HG03095 (cell line): ENCODE data around the gene KRT86.
"Not testable (repeated sequence)": the region's sequence is repeated elsewhere in the genome, so short reads cannot be mapped to it uniquely, and the experiment has no call there.

Source experiments
- ATAC-seq: cut with Tn5 transposase; IDR thresholded peaks from one replicate; pipeline ENCODE4 v1.9.1; 2021; ENCODE audit warnings: moderate library complexity; ENCODE audit not compliant: unreplicated experiment

The KRT86 gene

DNA sequence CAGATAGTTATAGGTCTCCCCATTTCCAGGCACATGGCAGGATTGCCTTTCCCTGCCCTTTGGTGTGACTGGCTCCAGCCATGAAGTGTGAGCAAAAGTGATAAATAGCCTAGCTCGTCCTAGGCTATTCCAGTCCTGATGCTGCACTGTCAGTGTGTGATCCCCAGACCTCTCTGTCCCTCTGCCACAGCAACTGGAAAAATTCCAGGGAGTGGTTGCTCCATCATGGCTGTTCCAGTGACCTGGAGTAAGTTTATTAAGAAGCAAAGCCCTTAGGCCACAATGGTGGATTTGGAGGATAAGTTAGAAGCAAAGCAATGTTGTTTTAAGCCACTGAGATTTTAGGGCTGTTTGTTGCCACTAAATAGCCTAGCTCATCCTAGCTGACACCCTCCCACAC, 56.6 kb downstream of the KRT86 start:
- ATAC-seq: no peak

DNA sequence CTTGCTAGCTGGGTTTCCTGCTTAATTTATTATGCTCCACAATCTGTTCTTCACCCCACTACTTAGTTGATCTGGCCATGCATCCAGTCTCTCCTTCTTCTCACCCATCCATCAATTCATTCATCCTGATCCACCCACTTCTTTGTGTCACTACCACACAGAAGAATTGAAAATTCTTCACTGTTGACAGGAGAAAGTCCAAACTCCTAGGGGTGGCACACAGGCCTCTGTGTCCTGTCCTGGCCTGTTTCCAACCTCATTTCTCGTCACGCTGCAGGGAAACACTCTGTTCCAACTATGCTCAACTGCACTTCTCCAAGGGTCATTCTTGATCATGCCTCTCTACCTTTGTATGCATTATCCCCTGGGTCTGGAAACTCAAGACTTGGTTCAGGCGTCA, 57.4 kb downstream of the KRT86 start:
- ATAC-seq: no peak

DNA sequence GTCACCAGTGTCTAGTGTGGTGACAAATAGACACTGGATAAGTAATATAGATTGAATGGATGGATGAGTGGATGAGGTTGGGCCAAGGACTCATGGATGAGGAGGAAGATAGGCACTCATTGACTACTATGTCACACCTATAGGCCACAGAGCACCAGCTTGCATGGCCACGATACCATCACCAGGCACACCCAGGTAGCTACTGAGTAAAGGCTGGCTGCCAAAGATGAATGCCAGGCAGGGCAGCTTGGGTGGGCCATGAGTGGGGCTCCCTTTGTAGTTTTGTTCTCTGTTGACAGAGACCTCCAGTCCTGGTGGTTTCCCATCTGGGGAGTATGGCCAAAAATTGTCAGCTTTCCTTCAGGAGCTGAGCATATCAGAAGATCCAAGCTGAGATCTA, 57.9 kb downstream of the KRT86 start:
- no peak for ATAC-seq

DNA sequence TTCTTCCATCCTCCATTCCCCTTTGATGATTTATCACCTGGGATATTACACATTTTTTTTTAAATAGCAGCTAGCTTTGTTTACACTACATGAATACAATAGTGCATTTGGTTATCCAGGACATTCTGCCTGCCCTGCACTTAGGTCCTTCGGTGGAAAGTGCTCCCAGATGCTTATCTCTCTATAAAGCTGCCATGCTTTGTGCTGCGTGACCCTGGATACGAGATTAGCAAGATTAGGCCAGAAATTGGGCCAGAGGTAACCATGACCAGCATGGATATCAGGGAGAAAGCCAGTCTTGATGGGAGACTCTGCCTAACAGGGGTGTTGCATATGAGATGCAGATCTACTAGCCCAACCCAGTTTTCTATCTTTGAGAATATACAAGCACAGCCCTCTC, 58.9 kb downstream of the KRT86 start:
- ATAC-seq: no peak

DNA sequence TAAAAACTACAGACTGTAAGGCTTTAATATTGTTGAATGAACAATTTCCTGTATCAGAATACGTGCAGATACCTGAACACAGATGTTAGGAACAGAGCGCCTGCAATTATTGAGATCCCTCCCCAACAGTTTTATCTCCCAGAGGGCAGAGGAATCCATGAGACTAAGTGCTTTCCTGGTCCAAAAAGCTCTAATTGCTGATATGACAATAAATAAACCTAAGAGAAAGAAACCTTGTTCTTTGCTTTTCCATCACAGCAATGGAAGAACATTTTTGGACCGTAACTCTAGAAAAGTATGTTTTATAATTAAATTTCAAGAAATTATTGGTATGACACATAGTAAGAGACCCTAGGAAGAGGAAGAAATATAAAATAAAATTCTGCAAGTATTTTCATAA, 59.7 kb downstream of the KRT86 start:
- ATAC-seq: no peak

DNA sequence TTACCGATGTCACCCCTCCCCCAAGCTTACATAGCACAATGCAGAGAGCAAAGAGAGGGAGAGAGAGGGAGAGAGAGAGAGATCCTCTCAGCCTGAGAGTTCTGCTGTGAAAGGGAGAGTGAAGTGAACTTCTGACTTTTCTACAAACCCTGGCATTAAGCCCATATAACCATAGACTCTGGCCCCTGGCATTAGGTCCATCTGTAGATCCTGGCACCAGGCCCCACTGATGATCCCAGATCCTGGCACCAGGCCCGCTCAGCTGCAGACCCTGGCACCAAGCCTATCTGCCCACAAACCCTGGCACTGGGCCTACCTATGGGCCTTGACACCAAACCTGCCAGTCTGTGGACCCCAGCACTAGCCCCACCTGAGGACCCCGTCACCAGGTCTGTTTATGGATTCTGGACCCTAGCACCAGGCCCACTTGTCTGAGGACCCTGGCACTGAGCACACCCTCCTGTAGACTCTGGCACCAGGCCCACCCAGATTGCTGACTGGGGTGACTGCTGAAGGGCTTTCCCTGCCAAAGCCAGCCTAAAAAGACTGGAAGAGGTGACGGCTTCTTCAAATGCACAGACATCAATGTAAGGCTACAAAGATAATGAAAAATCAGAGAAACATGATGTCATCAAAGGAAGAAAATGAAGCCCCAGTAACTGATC, 61.3 kb downstream of the KRT86 start:
- no peak for ATAC-seq

DNA sequence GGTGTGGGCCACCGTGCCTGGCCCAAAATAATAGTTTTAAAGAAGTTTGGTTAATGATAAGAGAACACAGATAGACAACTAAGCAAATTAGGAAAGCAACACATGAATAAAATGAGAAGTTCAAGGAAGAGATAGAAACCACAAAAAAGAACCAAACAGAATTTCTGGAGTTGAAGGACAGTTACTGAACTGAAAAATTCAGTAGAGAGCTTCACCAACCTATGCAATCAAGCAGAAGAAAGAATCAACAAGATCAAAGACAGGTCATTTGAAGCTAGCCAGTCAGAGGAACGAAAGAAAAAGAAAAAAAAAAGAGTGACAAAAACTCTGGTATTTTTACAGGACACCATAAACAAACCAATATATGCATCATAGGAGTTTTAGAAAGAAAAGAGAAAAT, 62.2 kb downstream of the KRT86 start:
- no peak for ATAC-seq

DNA sequence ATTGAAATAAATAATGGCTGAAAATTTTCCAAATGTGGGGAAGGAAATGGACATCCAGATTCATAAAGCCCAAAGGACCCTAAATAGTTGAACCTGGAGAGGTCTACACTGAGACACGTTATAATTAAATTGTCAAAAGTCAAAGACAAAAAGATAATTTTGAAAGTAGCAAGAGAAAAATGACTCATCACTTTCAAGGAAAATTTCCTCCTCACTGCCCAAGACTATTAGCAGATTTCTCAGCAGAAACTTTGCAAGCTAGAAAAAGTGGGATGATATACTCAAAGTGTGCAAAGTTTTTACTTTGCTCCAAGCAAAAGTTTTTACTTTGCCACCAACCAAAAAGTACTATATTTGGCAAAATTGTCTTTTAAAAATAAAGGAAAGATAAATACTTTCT, 62.6 kb downstream of the KRT86 start:
- ATAC-seq: no peak

DNA sequence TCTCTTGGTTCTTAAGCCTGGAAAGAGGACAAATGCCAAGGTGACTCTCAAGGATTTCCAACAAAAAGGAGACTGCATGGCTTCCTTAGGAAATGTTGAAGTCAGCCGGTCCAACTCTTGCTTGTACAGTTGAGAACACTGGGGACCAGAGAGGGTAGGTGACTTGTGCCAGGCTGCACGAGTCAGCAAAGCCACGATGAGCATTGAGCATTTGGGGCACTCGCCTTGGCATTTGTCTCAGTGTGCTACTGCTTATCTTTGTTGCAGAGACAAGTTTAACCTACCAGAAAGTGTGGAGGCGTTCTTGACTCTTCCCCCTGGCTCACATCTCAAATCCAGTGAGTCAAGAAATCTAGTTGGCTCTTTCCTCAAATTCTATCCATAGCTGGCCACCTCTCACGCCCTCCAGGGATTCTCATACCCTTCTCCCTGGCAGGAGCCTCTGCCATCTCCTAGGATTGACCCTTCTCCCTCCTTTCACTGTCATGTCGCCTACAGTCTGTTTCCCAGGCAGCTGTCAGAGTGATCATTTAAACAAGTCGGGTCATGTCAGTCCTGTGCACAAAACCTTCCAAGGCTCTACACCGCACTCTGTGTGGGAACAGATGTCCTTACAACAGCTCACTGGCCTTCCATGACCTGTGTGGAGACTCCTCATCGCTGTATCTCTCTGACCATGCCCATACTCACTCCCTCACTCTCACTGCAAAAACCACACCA, 64.0 kb downstream of the KRT86 start:
- no peak for ATAC-seq

DNA sequence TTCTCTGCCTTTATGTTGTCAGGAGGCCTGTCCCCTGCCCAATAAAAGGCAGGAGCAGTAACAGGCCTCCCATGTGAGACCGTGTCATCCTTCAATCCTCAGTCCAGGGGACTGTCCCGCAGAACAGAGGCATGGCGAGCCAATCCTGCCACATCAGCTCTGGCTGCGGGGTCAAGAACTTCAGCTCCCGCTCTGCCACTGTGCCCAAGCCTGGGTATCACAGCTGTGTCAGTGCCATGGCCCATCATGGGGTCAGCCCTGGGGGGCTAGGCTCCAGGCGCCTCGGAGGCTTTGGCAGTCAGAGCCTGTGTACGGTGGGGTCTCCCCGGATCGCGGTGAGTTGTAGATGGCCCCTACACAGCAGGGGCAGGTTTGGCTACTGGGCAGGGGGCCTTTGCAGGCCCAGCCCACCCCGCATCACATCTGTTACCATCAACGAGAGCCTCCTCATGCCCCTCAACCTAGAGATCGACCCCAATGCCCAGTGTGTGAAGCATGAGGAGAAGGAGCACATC, 66.7 kb downstream of the KRT86 start:
- no peak for ATAC-seq

DNA sequence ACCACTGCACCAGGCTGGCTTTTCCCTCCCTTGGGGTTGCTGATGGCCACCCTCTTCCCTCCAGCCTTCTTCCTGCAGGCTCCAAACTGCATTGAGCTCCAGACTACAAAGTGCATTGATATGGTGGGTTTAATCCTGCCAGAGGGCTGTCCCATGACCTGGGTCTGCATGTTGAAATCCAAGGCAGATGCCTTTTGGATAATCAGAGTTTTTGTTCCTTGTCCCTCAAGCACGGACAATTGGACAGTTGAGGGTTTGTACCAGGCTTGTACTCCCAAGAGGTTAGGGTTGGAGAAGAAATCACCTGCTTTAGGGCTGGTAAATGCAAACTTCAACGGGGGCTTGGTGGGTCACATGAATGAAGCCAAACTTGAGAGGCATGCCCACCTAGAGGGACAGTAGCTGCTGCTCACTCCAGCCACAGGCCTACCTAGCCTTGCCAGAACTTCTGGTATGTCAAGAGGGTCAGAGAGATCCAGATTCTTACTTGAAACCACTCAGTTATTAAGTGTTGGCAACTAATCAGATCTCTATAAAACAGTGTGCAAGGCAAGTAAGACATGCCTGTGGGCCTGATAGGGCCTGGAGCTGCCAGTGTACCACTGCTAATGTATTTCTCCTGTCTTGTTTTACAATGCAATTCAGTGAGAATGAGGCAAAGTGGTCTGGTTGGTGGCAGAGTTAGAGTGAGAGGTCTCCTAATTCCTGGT, 68.5 kb downstream of the KRT86 start:
- ATAC-seq: no peak

DNA sequence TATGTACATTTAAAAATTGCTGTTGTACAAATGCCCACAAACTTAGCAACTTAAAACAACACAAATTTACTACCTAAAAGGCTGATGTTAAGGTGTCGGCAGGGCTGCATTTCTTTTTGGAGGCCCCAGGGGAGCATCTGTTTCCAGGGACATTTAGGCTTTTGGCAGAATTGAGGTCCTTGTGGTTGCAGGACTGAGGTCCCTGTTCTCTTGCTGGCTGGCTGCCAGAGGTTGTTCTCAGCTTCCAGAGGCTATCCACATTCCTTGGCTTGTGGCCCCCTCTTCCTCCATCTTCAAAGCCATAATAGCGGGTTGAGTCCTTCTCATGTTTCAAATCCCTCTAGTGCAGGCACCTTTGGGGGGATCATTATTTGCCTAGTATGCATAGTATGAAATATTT, 69.1 kb downstream of the KRT86 start:
- ATAC-seq: no peak

DNA sequence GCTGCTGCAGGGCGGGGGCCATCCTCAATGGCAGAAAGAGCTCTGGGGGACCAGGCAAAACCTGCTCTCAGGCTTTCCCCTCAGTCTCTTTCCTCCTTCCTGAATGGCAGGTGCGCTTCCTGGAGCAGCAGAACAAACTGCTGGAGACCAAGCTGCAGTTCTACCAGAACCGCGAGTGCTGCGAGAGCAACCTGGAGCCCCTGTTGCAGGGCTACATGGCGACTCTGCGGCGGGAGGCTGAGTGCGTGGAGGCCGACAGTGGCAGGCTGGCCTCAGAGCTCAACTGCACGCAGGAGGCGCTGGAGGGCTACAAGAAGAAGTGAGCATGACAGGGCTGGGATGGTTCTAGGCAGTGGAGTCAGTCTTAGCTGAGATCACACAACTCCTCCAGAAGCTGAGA, 69.7 kb downstream of the KRT86 start:
- no peak for ATAC-seq

DNA sequence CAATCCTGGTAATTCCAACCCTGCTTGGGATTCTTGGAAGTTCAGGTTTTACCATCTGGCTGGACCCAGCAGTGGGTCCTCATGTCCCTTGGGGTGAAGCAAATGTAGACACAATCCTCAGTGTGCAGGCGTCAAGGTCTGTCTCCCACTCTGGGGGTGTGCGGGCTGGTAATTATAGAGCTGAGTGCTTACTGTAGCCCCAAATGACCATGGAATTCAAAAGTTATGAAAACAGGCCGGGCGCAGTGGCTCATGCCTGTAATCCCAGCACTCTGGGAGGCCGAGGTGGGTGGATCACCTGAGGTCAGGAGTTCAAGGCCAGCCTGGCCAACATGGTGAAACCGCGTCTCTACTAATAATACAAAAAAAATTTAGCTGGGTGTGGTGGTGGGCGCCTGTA, 70.6 kb downstream of the KRT86 start:
- ATAC-seq: not testable (repeated sequence)

DNA sequence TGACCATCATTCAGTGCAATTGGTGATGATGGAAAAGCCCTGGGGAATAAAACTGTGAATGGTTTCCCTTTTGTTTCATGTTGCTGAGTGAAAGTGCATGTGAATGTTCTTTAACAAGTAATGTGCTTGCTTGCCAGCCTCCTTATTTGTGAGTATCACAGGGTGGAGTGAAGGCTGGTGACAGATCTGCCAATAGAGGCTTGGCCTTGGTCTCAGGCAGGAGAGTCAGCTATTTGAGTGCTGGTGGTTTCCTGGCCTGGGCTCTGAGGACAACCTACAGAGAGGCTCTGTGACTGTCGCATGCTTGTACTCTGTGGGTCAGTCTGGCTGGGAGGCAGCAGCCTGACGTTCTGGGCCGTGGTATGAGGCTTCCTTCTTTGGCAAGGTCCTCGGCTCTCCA, 72.1 kb downstream of the KRT86 start:
- ATAC-seq: no peak

DNA sequence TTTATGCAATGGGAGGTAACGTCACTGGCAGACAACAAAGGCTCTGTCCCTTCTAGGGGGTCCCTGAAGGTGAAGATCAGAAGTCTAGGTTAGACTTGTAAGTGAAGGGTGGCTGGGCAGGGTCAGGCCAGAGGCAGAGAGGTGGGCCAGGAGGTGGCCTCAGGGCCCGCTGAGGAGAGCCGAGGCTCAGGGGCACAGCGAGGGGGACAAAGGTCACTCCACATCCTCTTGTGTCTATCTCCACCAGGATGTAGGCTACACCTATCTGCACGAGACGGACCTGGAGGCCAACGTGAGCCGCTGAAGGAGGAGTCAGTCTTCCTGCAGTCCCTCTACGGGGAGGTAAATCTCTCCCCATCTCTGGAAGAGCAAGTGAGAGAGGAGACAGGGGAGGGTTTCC, 72.6 kb downstream of the KRT86 start:
- no peak for ATAC-seq

DNA sequence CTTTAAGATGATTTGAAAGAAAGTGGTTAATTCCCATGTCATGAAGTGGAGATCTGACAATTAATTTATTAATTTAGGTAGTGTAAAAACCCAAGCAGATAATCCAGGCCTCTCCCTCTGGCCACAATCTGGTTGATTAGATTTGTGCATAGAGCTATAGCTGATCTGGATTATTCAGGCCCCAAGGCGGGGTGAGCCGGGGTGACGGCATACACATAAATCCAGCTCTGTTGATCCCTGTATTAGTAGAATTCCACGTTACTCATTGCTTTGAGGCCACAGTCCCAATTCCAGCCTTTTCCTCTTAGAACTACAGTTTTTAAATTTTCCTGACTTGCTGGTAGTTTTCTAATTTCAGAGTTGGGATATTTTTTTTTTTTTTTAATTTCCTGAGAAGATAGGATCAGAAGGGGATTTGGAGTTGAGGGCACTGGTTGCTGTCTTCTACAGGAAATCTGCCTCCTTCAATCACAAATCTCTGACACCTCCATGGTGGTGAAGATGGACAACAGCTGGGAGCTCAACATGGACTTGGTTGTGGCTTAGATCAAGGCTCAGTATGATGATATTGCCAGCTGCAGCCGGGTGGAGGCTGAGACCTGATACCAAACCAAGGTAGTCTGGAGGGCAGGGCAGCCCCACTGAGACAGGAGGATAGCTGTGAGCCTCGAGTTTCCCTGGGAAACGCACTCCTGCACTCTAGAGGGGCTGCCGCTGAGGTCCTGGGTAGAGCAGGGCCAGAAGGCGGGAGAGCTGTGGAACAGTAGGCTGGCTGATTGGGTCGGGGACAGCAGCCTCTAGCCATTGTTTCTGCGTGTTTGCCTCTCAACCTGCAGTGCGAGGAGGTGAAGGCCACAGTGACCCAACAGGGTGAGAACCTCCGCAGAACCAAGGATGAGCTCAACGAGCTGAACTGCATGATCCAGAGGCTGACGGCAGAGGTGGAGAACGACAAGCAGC, 73.4 kb downstream of the KRT86 start:
- ATAC-seq: no peak

DNA sequence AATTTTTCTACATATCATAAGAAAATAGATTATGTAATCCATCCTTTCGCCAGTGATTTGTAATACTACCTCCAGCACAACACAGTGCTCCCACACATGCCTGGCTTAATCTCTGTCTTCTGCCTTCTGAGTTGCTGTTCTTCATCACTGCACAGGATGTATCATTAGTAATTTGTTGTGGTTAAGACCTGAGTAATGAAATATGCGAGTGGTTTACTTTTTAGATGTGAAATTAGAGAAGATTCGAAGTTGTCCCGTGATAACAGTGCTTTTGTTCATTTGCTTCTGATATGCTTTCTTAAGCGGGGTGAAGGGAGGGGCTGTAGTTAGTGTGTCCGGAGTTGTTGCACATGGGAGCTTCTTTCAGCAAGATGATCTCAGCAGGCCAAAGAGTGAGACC, 74.8 kb downstream of the KRT86 start:
- ATAC-seq: no peak

DNA sequence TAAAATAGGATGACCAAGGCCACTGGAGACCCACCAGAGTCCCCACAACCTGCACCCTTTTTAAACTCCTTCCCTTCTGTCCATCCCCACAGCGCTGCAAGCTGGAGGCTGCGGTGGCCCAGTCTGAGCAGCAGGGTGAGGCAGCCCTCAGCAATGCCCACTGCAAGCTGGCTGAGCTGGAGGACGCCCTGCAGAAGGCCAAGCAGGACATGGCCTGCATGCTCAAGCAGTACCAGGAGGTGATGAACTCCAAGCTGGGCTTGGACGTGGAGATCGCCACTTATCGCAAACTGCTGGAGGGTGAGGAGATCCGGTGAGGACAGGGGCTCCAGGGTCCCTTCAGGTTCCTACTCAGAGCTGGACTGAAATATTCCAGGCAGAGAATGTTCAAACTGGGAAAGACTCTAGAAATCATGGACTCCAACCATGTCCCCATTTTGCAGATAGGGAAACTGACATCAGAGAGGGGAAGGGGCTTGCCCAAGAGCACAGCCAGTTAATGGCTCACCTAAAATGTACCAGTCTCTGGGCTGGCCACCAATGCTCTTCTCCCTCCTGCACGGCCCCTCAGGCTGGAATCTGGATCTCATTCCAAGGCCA, 75.7 kb downstream of the KRT86 start:
- ATAC-seq: no peak

DNA sequence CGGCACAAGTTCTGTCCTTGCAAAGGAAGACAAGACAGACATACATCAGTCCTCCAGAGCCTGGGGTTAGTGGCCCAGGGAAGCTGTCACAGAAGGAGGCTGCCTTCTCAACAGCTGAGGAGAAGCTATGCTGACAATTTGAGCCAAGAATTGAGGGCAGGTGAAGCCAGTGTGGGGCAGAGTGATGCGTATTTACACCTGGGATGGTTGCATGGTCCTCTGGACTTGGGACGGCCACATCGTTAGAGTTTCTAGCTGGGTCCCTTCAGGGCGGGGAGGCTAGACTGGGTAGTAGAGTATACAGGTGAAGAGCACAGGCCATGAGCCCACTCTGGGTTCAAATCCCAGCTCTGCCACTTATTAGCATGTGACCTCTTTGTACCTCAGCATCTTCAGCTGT, 76.3 kb downstream of the KRT86 start:
- ATAC-seq: no peak
